GM18861 (cell line): ENCODE data around the gene ANKRD40CL.

Experiments
- ATAC-seq: cut with Tn5 transposase; IDR thresholded peaks from one replicate; pipeline ENCODE4 v1.9.1; 2021; ENCODE audit not compliant: unreplicated experiment

Gene ANKRD40CL

GRCh38 chr17:50719144-50719923 is 48.0 kb downstream of the ANKRD40CL start, which contains the start of gene LUC7L3:
Gene LUC7L3 (plus strand): TSS chr17:50719603. CDS start chr17:50719733, 130 bp downstream.
- peak; percentile 84 for ATAC-seq

DNA sequence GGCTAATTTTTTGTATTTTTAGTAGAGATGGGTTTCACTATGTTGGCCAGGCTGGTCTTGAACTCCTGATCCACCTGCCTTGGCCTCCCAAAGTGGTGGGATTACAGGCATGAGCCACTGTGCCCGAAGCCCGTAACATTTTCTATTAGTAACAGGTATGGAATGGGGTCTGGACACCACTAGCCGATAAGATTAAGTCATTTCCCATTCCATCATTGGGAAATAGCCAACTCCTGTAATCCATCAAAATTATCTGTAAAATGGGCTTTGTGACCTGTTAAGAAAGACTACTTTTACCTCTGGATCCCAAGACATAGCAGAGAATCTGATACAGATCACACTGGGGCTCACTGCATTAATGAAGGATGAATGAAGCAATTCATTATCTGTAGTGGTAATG is 51.8 kb downstream of the ANKRD40CL start:
- ATAC-seq: no peak

GRCh38 chr17:50712641-50713040 is 54.7 kb downstream of the ANKRD40CL start:
- no peak for ATAC-seq
